Ovary (tissue), 9 donors: ENCODE measurements around the gene TMEM221. TPM values are rescaled to one million over a fixed set of nuclear protein-coding genes. Genes with fewer than 3 reads are reported as not detected.
A peak's percentile ranks its signal among the peaks of the same experiment; 100 is the strongest.

ENCODE experiments used
- DNase-seq, 5 donors: peaks; one replicate each; pipeline ENCODE4 v3.0.0-alpha.2; 2019 to 2020
- H3K27ac ChIP-seq, 2 donors: fragments of 200-600 bp; one replicate each; pipeline versions ENCODE4 v1.5.1 to v1.8.0; 2019 to 2022
- H3K27me3 ChIP-seq: fragments of 200-600 bp; one replicate; pipeline ENCODE4 v1.8.0; 2022
- H3K36me3 ChIP-seq: fragments of 200-600 bp; sonication (generic); one replicate; pipeline ENCODE4 v1.5.1; 2019
- H3K4me1 ChIP-seq: one replicate; pipeline ENCODE4 v1.8.1; 2013; ENCODE audit warnings: mild to moderate bottlenecking, moderate library complexity; ENCODE audit not compliant: insufficient read depth
- H3K4me3 ChIP-seq: fragments of 200-600 bp; sonication (generic); one replicate; pipeline ENCODE4 v1.5.1; 2017
- H3K9me3 ChIP-seq, 2 donors: fragments of 200-600 bp in 1 of 2; sonication (generic) in 1 of 2; one replicate each; pipeline versions ENCODE4 v1.5.1 to v1.8.1; 2013 to 2019; ENCODE audit warnings: mild to moderate bottlenecking in 1 of 2, moderate library complexity in 1 of 2
- CTCF ChIP-seq, 3 donors: fragments of 450-650 bp in 2 of 3; fragments of 200-600 bp in 1 of 3; IDR thresholded peaks; one replicate each; pipeline versions ENCODE4 v1.5.1 to v1.8.0; 2016 to 2022; ENCODE audit warnings: antibody characterized with exemption in 3 of 3, mild to moderate bottlenecking in 1 of 3
- EP300 ChIP-seq: sonication (generic); formaldehyde crosslinking; IDR thresholded peaks from one replicate; pipeline ENCODE4 v1.6.1; 2017; ENCODE audit warnings: antibody characterized with exemption
- POLR2A ChIP-seq: fragments of 450-650 bp; IDR thresholded peaks from one replicate; pipeline ENCODE4 v1.6.1; 2017; ENCODE audit warnings: antibody characterized with exemption, mild to moderate bottlenecking, moderate library complexity
- WGBS, 3 donors: extraction: QIAGEN DNeasy Blood & Tissue Kit in 1 of 3; methylation state at CpG; one replicate each; pipeline versions ENCODE4 v1.1.5 to v1.1.7; 2013 to 2017; 5-methylcytosine and 5-hydroxymethylcytosine counted together
- intact Hi-C, 4 donors: fragments of 100-400 bp; cut with DNase I; formaldehyde crosslinking; loops; one replicate each; pipeline versions ENCODE4 v1.11.0 to v1.15.1; 2022 to 2023
- polyA plus RNA-seq, 2 donors: library from polyadenylated mRNA; stranded (reverse); fragments of 200-250 nt in 1 of 2; fragments of 350-450 nt in 1 of 2; fragmentation: Illumina TruSeq in 1 of 2; extraction: RNeasy Lipid Tissue Mini Kit (QIAGEN cat#74804) in 1 of 2; gene quantifications; one replicate each; pipeline ENCODE4 v1.2.3, GENCODE V29; 2013 to 2014
- total RNA-seq, 7 donors: library from RNA; depleted of rRNA in 2 of 7; stranded (reverse); fragments of >200 nt in 2 of 7; fragmentation: NEBNext Ultra II Directional in 3 of 7; extraction: Animal tissue kit (Norgen Biotek cat#: 25700) in 3 of 7; gene quantifications; one replicate each; pipeline versions ENCODE4 v1.1.0 to v1.2.4, GENCODE V29; 2016 to 2023
- donor health status: DM: no; HTN: no; CAD: no; lungs with moderate emphysema.
- donor health status: DM: no; HTN: no; CAD: no.
- donor health status: Bipolar disorder and iron deficiency.
- donor health status: DM: yes; HTN: yes; CAD: no.
- donor health status: DM: no; HTN: no; CAD: no.
- donor health status: DM: yes; HTN: yes; CAD: no.

TMEM221 gene
- total and polyA plus RNA-seq, 9 donors = 1.4 to 14.1 (median 6.5) TPM

GRCh38 chr19:17389288-17389687 is 59.2 kb downstream of the TMEM221 start:
- H3K4me3 ChIP-seq = no peak overlapping the region
- H3K9me3 ChIP-seq = no peaks in the 10 kb centered on the region
- no peaks in the 10 kb centered on the region for H3K27me3 ChIP-seq
- TF ChIP-seq CTCF (IDR thresholded peaks at IDR 0.05) = no peak
- no peak for TF ChIP-seq POLR2A
- TF ChIP-seq EP300 = no peak
- H3K4me1 ChIP-seq = peaks cover 11% of the 10 kb centered on the region
- no peak overlapping the region for H3K27ac ChIP-seq
- DNase-seq = no peak
- WGBS, 3 donors = 74 to 82% (median 76%) methylated on average over 1 of the region's 1 CpG
- H3K36me3 ChIP-seq = no peaks in the 10 kb centered on the region
- intact Hi-C loops = loop anchor here in 2 of 4 donors (5.0 kb wide), 1 partner anchor 42 kb away; no protein-coding TSS in a partner anchor

- TF ChIP-seq CTCF (IDR thresholded peaks at IDR 0.05) (peak; percentile 44 to 81 (median 67)), POLR2A (no peak), EP300 (no peak)
- intact Hi-C loops = loop anchor here (2.0 to 5.0 kb wide), 3 partner anchors 35 to 39 kb away; no protein-coding TSS in a partner anchor
- no peak overlapping the region for H3K27ac ChIP-seq
- DNase-seq = peak in 4 of 5 donors; percentile 61 to 74 (median 64)
- no peaks in the 10 kb centered on the region for H3K36me3 ChIP-seq
- WGBS, 3 donors = 33 to 38% (median 36%) methylated on average over 20 of the region's 20 CpGs
- no peak overlapping the region for H3K4me3 ChIP-seq
- no peaks in the 10 kb centered on the region for H3K9me3 ChIP-seq
- H3K4me1 ChIP-seq = peaks cover 3% of the 10 kb centered on the region
- no peaks in the 10 kb centered on the region for H3K27me3 ChIP-seq
Measured at GRCh38 chr19:17385878-17386611, 62.4 kb downstream of the TMEM221 start.

Other genes starting within 250 kb of the TMEM221 start
- gene USE1, start 233.3 kb downstream of the TMEM221 start, total RNA-seq = 10 to 100 TPM; 23.8 to 42.1 (median 30.9) TPM
- 10 to 100 TPM; 15.8 to 50.3 TPM for gene USE1, start 233.3 kb downstream of the TMEM221 start, polyA plus RNA-seq
- 10 to 100 TPM in 6 of 7 donors, 1 to 10 TPM in 1; 6.4 to 39.8 (median 20.3) TPM for gene OCEL1, start 222.4 kb downstream of the TMEM221 start, total RNA-seq
- gene OCEL1, start 222.4 kb downstream of the TMEM221 start, polyA plus RNA-seq = 10 to 100 TPM; 16.7 to 18.6 TPM
- 10 to 100 TPM; 21.5 to 46.4 (median 28.4) TPM for gene NR2F6, start 202.7 kb downstream of the TMEM221 start, total RNA-seq
- gene NR2F6, start 202.7 kb downstream of the TMEM221 start, polyA plus RNA-seq = 10 to 100 TPM in 1 of 2 donors, 1 to 10 TPM in 1; 3.7 to 10.5 TPM
- gene USHBP1, start 183.9 kb downstream of the TMEM221 start, total RNA-seq = 1 to 10 TPM; 1.5 to 7.0 (median 2.0) TPM
- 1 to 10 TPM; 1.1 to 8.9 TPM for gene USHBP1, start 183.9 kb downstream of the TMEM221 start, polyA plus RNA-seq
- 10 to 100 TPM; 37.4 to 74.8 (median 57.8) TPM for gene BABAM1, start 181.2 kb downstream of the TMEM221 start, total RNA-seq
- 10 to 100 TPM; 62.6 to 99.1 TPM for gene BABAM1, start 181.2 kb downstream of the TMEM221 start, polyA plus RNA-seq
- 1 to 10 TPM in 4 of 7 donors, under 1 TPM in 3; 0.23 to 1.6 (median 1.4) TPM for gene ANKLE1, start 166.8 kb downstream of the TMEM221 start, total RNA-seq
- under 1 TPM; 0.12 to 0.65 TPM for gene ANKLE1, start 166.8 kb downstream of the TMEM221 start, polyA plus RNA-seq
- 10 to 100 TPM; 12.4 to 25.1 (median 19.1) TPM for gene ABHD8, start 145.2 kb downstream of the TMEM221 start, total RNA-seq
- 10 to 100 TPM in 1 of 2 donors, under 1 TPM in 1; 0.55 to 15.3 TPM for gene ABHD8, start 145.2 kb downstream of the TMEM221 start, polyA plus RNA-seq
- 10 to 100 TPM; 39.5 to 93.4 (median 53.4) TPM for gene MRPL34, start 142.8 kb downstream of the TMEM221 start, total RNA-seq
- gene MRPL34, start 142.8 kb downstream of the TMEM221 start, polyA plus RNA-seq = 10 to 100 TPM; 62.7 to 93.0 TPM
- 10 to 100 TPM in 6 of 7 donors, 1 to 10 TPM in 1; 6.3 to 29.3 (median 18.6) TPM for gene DDA1, start 139.1 kb downstream of the TMEM221 start, total RNA-seq
- gene DDA1, start 139.1 kb downstream of the TMEM221 start, polyA plus RNA-seq = 10 to 100 TPM; 29.1 to 32.6 TPM
- gene ANO8, start 113.8 kb downstream of the TMEM221 start, total RNA-seq = 1 to 10 TPM; 2.0 to 8.9 (median 4.0) TPM
- gene ANO8, start 113.8 kb downstream of the TMEM221 start, polyA plus RNA-seq = 1 to 10 TPM; 2.1 to 3.7 TPM
- gene GTPBP3, start 111.1 kb downstream of the TMEM221 start, total RNA-seq = 10 to 100 TPM; 11.4 to 22.9 (median 18.2) TPM
- gene GTPBP3, start 111.1 kb downstream of the TMEM221 start, polyA plus RNA-seq = 10 to 100 TPM in 1 of 2 donors, 1 to 10 TPM in 1; 4.5 to 11.6 TPM
- gene PLVAP, start 71.3 kb downstream of the TMEM221 start, total RNA-seq = 10 to 100 TPM in 2 of 7 donors, 1 to 10 TPM in 5; 2.0 to 22.7 (median 8.3) TPM
- gene PLVAP, start 71.3 kb downstream of the TMEM221 start, polyA plus RNA-seq = 10 to 100 TPM in 1 of 2 donors, 1 to 10 TPM in 1; 2.7 to 15.0 TPM
- 10 to 100 TPM in 1 of 7 donors, 1 to 10 TPM in 5, under 1 TPM in 1; 0.69 to 13.6 (median 6.1) TPM for gene CCDC194, start 54.5 kb downstream of the TMEM221 start, total RNA-seq
- gene CCDC194, start 54.5 kb downstream of the TMEM221 start, polyA plus RNA-seq = 1 to 10 TPM; 1.2 to 1.8 TPM
- gene BST2, start 43.0 kb downstream of the TMEM221 start, total RNA-seq = 100 to 1,000 TPM; 400 to 715 (median 557) TPM
- 100 to 1,000 TPM; 207 to 760 TPM for gene BST2, start 43.0 kb downstream of the TMEM221 start, polyA plus RNA-seq
- 10 to 100 TPM; 54.4 to 90.4 (median 81.4) TPM for gene MVB12A, start 28.6 kb downstream of the TMEM221 start, total RNA-seq
- 10 to 100 TPM in 1 of 2 donors, 1 to 10 TPM in 1; 7.6 to 77.8 TPM for gene MVB12A, start 28.6 kb downstream of the TMEM221 start, polyA plus RNA-seq
- gene NXNL1, start 12.3 kb upstream of the TMEM221 start, total RNA-seq = not detected
- gene NXNL1, start 12.3 kb upstream of the TMEM221 start, polyA plus RNA-seq = under 1 TPM in 1 of 2 donors, not detected in 1; 0.11 TPM
- 10 to 100 TPM; 27.3 to 43.1 (median 37.8) TPM for gene SLC27A1, start 21.9 kb upstream of the TMEM221 start, total RNA-seq
- 10 to 100 TPM in 1 of 2 donors, 1 to 10 TPM in 1; 4.6 to 42.3 TPM for gene SLC27A1, start 21.9 kb upstream of the TMEM221 start, polyA plus RNA-seq
- gene PGLS, start 63.0 kb upstream of the TMEM221 start, total RNA-seq = 10 to 100 TPM; 43.9 to 93.0 (median 73.9) TPM
- gene PGLS, start 63.0 kb upstream of the TMEM221 start, polyA plus RNA-seq = 10 to 100 TPM; 11.0 to 72.3 TPM
- 10 to 100 TPM; 30.4 to 75.2 (median 45.2) TPM for gene COLGALT1, start 107.0 kb upstream of the TMEM221 start, total RNA-seq
- gene COLGALT1, start 107.0 kb upstream of the TMEM221 start, polyA plus RNA-seq = 10 to 100 TPM; 31.4 to 72.6 TPM
- under 1 TPM; 0.08 to 0.32 (median 0.12) TPM for gene UNC13A, start 239.7 kb upstream of the TMEM221 start, total RNA-seq
- gene UNC13A, start 239.7 kb upstream of the TMEM221 start, polyA plus RNA-seq = under 1 TPM; 0.24 to 0.38 TPM